Fibroblast of skin of back (primary cell): ENCODE data around the gene ZFP28. TPM values are rescaled to one million over a fixed set of nuclear protein-coding genes. Genes with fewer than 3 reads are reported as not detected.

ENCODE experiments used
- DNase-seq: peaks from one replicate; pipeline ENCODE4 v3.0.0-alpha.2; 2013
- polyA plus RNA-seq, 2 experiments: library from polyadenylated mRNA; unstranded; fragments of 120-200 nt; gene quantifications; one replicate each; pipeline ENCODE4 v1.2.1, GENCODE V29; 2013; ENCODE audit not compliant: insufficient read length in 2 of 2

The ZFP28 gene
- 4.8 TPM for polyA plus RNA-seq (2013, experiment 1 of 2; ENCODE audit: insufficient read length)
- 6.3 TPM for polyA plus RNA-seq (2013, experiment 2 of 2; ENCODE audit: insufficient read length)

GRCh38 chr19:56538761-56539263, at the start of gene ZFP28:
Gene ZFP28, plus strand, starts transcription at chr19:56538948. Its CDS starts 71 bp downstream, at chr19:56539019.
- no peak for DNase-seq

- DNase-seq, result no peak
These were observed 47.3 kb upstream of the ZFP28 start for GRCh38 chr19:56491399-56491798.

- peak; percentile 37 for DNase-seq
These were observed 34.2 kb upstream of the ZFP28 start for GRCh38 chr19:56504581-56504980.

- peak; percentile 98 for DNase-seq
These were observed 31.1 kb upstream of the ZFP28 start, which contains the start of gene ZNF471 for GRCh38 chr19:56507446-56508289. Gene ZNF471, plus strand, starts transcription at chr19:56507855. Its CDS starts 3,717 bp downstream, at chr19:56511572.

DNA sequence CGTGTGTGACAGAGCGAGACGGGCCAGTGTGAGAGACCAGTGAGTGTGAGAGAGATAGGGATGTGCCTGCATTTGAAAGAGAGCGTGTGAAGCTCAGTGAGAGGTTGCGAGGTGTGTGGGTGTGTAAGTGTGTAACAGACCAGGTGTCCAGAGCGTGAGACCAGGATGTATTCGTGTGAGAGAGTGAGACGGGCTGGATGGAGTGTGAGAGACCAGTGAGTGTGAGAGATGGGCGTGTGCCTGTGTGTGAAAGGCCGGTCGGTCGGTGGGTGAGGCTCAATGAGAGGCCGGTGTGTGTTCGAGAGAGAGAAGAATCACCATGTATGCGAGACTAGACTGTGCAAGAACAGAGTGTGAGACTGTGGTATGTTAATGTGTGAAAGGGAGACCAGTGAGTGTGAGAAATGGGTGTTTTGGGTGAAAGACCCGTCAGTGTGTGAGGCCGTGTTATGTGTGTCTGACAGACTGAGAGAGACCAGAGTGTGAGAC, 30.4 kb upstream of the ZFP28 start:
- no peak for DNase-seq

DNA sequence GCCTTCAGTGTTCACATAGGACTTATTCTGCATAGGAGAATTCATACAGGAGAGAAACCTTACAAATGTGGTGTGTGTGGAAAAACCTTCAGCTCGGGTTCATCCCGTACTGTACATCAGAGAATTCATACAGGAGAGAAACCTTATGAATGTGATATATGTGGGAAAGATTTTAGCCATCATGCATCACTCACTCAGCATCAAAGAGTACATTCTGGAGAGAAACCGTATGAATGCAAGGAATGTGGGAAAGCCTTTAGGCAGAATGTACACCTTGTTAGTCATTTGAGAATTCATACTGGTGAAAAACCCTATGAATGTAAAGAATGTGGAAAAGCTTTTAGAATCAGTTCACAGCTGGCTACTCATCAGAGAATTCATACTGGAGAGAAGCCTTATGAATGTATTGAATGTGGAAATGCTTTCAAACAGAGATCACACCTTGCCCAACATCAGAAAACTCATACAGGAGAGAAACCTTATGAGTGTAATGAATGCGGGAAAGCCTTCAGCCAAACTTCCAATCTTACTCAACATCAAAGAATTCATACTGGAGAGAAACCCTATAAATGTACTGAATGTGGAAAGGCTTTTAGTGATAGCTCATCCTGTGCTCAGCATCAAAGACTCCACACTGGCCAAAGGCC, 13.4 kb upstream of the ZFP28 start:
- no peak for DNase-seq

DNA sequence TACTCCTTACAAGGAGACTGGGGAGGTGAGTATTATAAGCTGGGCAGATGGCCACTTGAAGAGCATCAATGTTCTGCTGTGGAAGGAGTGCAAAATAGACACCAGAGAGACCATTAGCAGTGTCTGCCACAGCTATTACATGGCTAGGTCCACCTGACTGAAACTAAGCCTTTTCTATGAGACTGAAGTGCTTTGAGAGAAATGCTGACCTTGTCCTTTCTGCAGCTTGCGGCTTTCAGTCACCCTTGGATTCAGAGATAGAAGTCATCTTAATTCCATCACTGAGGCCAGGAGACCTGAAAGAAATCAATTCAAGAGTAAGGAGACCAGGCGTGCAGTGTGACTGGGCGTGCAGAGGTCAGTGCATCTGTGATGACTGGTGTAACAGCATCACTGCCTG, 1.3 kb upstream of the ZFP28 start:
- DNase-seq, result no peak

GRCh38 chr19:56538254-56538760, 441 bp upstream of the ZFP28 start:
- peak; percentile 88 for DNase-seq

- DNase-seq, result no peak
These were observed 5.0 kb downstream of the ZFP28 start for GRCh38 chr19:56543776-56544175.

- DNase-seq, result no peak
These were observed 8.8 kb downstream of the ZFP28 start for GRCh38 chr19:56547535-56547934.

DNA sequence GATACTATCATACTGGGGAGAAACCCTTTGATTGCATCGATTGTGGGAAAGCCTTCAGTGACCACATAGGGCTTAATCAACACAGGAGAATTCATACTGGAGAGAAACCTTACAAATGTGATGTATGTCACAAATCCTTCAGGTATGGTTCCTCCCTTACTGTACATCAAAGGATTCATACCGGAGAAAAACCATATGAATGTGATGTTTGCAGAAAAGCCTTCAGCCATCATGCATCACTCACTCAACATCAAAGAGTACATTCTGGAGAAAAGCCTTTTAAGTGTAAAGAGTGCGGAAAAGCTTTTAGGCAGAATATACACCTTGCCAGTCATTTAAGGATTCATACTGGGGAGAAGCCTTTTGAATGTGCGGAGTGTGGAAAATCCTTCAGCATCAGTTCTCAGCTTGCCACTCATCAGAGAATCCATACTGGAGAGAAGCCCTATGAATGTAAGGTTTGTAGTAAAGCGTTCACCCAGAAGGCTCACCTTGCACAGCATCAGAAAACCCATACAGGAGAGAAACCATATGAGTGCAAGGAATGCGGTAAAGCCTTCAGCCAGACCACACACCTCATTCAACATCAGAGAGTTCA, 15.6 kb downstream of the ZFP28 start:
- no peak for DNase-seq

GRCh38 chr19:56562766-56563165, 24.0 kb downstream of the ZFP28 start:
- DNase-seq, result no peak

- peak; percentile 42 for DNase-seq
These were observed 28.1 kb downstream of the ZFP28 start for GRCh38 chr19:56566904-56567273.

GRCh38 chr19:56567274-56568120, 28.7 kb downstream of the ZFP28 start, which contains the start of gene ZNF470:
Gene ZNF470, plus strand, starts transcription at chr19:56567468. Its CDS starts 2,844 bp downstream, at chr19:56570312.
- DNase-seq, result peak; percentile 94

DNA sequence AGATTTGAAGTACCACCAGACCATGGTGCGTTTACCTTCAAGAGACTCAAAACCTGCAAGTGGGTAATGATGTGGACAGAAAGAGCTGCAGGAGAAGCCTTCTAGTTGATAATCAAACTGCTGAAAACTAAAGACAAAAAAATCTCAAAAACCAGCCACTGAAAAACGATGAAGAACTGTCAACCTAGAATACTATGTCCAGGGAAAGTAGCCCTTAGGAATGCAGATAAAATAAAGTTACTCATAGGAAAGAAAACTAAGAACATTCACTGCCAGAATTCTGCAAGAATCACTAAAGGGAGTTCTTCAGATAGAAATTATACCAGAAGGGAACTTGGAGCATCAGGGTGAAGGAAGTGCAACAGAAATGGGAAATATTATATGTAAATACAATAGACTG, 33.8 kb downstream of the ZFP28 start:
- DNase-seq, result no peak

- no peak for DNase-seq
These were observed 35.2 kb downstream of the ZFP28 start for GRCh38 chr19:56573914-56574313.

DNA sequence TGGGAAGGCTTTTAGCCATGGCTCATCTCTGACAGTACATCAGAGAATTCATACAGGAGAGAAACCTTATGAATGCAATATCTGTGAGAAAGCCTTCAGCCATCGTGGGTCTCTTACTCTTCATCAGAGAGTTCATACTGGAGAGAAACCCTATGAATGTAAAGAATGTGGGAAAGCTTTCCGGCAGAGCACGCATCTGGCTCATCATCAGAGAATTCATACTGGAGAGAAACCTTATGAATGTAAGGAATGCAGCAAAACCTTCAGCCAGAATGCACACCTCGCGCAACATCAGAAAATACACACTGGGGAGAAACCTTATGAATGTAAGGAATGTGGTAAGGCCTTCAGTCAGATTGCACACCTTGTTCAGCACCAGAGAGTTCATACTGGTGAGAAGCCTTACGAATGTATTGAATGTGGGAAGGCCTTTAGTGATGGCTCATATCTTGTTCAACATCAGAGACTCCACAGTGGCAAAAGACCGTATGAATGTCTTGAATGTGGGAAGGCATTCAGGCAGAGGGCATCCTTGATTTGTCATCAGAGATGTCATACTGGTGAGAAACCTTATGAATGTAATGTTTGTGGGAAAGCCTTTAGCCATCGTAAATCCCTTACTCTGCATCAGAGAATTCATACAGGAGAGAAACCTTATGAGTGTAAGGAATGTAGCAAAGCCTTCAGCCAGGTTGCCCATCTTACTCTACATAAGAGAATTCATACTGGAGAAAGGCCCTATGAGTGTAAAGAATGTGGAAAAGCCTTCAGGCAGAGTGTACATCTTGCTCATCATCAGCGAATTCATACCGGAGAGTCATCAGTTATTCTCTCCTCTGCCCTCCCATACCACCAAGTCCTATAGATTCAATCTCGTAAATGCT, 39.2 kb downstream of the ZFP28 start:
- no peak for DNase-seq

GRCh38 chr19:56594446-56594782, 55.7 kb downstream of the ZFP28 start:
- DNase-seq, result no peak

GRCh38 chr19:56594783-56595547, 56.2 kb downstream of the ZFP28 start, which contains the start of gene ZNF71:
Gene ZNF71, plus strand, starts transcription at chr19:56595302. Its CDS starts 6,257 bp downstream, at chr19:56601559.
- DNase-seq, result peak; percentile 88

- DNase-seq, result peak; percentile 5
These were observed 56.8 kb downstream of the ZFP28 start for GRCh38 chr19:56595548-56595899.
